Glutamatergic neuron (in vitro differentiated cells): Measurements from ENCODE around the gene PRR12. TPM values are rescaled to one million over a fixed set of nuclear protein-coding genes. Genes with fewer than 3 reads are reported as not detected.
A peak's percentile ranks its signal among the peaks of the same experiment; 100 is the strongest.

Source experiments
- DNase-seq: peaks from one replicate; pipeline ENCODE4 v3.0.0; 2022
- H3K27ac Mint-ChIP-seq: one replicate; pipeline ENCODE4 v1.8.0; 2020; ENCODE audit warnings: mild to moderate bottlenecking, mixed read lengths, inconsistent platforms; ENCODE audit not compliant: unreplicated experiment
- H3K27me3 Mint-ChIP-seq: one replicate; pipeline ENCODE4 v1.8.0; 2020; ENCODE audit warnings: mild to moderate bottlenecking, moderate library complexity, mixed read lengths, inconsistent platforms; ENCODE audit not compliant: unreplicated experiment
- H3K36me3 Mint-ChIP-seq: one replicate; pipeline ENCODE4 v1.8.0; 2020; ENCODE audit warnings: mild to moderate bottlenecking, mixed read lengths, inconsistent platforms; ENCODE audit not compliant: unreplicated experiment
- H3K4me1 Mint-ChIP-seq: one replicate; pipeline ENCODE4 v1.8.0; 2020; ENCODE audit warnings: mild to moderate bottlenecking, low read depth, mixed read lengths, inconsistent platforms; ENCODE audit not compliant: unreplicated experiment
- H3K4me3 Mint-ChIP-seq: one replicate; pipeline ENCODE4 v1.8.0; 2020; ENCODE audit warnings: mild to moderate bottlenecking, mixed read lengths, inconsistent platforms; ENCODE audit not compliant: unreplicated experiment
- H3K9me3 Mint-ChIP-seq: one replicate; pipeline ENCODE4 v1.8.0; 2020; ENCODE audit warnings: mild to moderate bottlenecking, moderate library complexity, mixed read lengths, inconsistent platforms; ENCODE audit not compliant: unreplicated experiment
- total RNA-seq: library from RNA; stranded (reverse); fragmentation: NEBNext Ultra II Directional; extraction: Animal tissue kit (Norgen Biotek cat#: 25700); gene quantifications from one replicate; pipeline ENCODE4 v1.2.1, GENCODE V29; 2021; ENCODE audit not compliant: unreplicated experiment
- TF ChIP-seq, protein P1 (sequence below): fragments of 200-600 bp; sonication (generic); IDR thresholded peaks from one replicate; pipeline ENCODE4 v1.5.0; 2021; ENCODE audit not compliant: partially characterized antibody, unreplicated experiment

The PRR12 gene
- total RNA-seq, 1 donor from 2014 or later, result 39.2 TPM

DNA sequence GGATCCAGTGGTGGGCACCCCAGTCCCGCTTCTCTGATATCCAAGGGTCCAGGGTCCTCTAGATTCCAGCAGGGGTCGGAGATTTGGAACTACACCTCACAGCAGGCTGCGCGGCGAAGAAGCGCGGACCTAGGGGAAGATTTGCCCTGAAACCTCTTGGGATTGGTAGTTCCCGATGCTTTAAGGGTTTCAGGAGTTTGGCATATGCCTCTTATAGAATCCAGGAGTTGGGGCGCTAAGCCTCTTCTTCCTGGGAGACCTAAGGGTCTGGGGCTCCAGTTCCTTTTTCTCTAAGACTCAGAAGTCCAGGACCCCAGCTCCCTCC lies 75.1 kb downstream of the PRR12 start:
- TF ChIP-seq, protein P1, sequence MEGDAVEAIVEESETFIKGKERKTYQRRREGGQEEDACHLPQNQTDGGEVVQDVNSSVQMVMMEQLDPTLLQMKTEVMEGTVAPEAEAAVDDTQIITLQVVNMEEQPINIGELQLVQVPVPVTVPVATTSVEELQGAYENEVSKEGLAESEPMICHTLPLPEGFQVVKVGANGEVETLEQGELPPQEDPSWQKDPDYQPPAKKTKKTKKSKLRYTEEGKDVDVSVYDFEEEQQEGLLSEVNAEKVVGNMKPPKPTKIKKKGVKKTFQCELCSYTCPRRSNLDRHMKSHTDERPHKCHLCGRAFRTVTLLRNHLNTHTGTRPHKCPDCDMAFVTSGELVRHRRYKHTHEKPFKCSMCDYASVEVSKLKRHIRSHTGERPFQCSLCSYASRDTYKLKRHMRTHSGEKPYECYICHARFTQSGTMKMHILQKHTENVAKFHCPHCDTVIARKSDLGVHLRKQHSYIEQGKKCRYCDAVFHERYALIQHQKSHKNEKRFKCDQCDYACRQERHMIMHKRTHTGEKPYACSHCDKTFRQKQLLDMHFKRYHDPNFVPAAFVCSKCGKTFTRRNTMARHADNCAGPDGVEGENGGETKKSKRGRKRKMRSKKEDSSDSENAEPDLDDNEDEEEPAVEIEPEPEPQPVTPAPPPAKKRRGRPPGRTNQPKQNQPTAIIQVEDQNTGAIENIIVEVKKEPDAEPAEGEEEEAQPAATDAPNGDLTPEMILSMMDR, result no peak
- Mint-ChIP-seq H3K4me1 (peaks cover 4% of the 10 kb centered on the region), H3K9me3 (peaks cover 8% of the 10 kb centered on the region), H3K27ac (no peak overlapping the region), H3K4me3 (peak overlapping the region; percentile 100), H3K36me3 (no peaks in the 10 kb centered on the region), H3K27me3 (peaks cover 3% of the 10 kb centered on the region)
- DNase-seq, result no peak

DNA sequence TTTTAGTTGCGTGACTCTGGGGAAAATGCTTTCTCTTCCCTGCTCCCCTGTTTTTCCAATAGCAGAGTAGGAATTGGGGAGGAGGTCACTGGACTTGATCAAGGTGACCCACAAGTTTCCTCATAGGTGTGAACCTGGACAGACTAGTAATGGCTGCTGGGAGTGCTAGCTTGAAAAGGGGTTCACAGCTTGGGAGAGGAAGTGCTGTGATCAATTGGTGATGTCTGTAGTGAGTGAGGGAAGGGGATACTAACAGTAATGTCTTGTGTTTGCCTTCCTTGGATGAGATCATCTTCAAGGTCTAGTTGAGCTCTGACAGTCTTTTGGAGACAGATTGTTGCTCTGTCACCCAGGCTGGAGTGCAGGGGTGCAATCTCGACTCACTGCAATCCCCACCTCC lies 76.5 kb downstream of the PRR12 start:
- Mint-ChIP-seq H3K4me3 (no peak overlapping the region), H3K27ac (no peak overlapping the region), H3K36me3 (no peaks in the 10 kb centered on the region), H3K4me1 (peaks cover 4% of the 10 kb centered on the region), H3K9me3 (peaks cover 8% of the 10 kb centered on the region), H3K27me3 (peaks cover 3% of the 10 kb centered on the region)
- DNase-seq, result no peak
- TF ChIP-seq, protein P1, result no peak

DNA sequence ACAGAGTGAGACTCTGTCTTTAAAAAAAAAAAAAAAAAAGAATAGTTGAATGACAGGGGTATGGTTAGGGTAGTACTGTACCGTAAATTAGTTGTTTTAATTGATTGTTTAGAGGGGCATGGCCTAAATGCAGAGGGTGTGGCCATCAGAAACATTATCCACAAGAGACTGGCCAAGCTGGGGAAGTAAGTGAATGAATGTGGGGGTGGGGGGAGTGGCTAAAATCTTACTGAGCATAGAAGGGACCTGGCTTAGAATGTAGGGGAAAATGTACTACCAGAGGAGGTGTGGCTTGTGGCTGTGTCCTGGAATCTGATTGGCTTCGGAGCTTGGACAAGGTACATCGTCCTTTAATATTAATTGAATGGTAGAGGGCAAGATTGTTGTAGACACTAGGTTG lies 78.5 kb downstream of the PRR12 start:
- Mint-ChIP-seq H3K27me3 (peaks cover 3% of the 10 kb centered on the region), H3K4me3 (no peak overlapping the region), H3K9me3 (peaks cover 10% of the 10 kb centered on the region), H3K36me3 (no peaks in the 10 kb centered on the region), H3K4me1 (no peaks in the 10 kb centered on the region), H3K27ac (peak overlapping the region; percentile 16)
- TF ChIP-seq, protein P1, result no peak
- no peak for DNase-seq

DNA sequence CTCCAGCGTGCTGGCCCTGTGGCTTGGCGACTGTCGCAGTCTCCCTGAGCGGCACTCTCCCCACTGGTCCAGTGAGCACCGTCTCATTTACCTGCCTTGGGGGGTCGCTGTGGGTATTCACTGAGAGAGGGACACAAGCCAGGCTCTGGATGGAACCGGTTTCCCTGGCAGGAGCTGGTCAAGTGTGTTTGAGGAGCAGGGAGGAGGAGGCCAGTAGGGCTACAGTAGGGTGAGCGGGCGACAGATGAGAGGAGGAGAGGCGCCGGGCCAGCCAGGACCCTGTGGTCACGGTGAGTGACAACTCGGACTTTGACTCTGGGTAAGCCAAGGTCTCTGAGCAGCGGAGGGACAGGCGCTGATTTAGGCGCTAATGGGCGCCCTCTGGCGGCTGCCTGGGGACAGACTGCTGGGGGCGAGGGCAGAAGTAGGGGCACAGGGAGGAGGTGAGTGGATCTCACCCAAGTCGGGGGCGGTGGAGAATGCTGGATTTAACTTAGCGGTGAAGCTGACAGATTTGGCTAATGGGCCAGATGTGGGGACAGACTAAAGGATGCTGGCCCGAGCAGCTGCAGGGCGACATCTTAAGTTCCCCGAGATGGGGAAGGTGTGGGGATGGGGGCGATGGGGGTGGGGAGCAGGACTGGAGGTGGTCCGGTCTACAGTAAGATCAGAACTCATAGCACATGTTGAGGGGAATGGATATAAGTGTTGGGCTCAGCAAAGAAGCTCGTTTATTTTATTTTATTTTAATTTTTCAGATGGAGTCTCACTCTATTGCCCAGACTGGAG lies 81.3 kb downstream of the PRR12 start:
- Mint-ChIP-seq H3K27me3 (peaks cover 6% of the 10 kb centered on the region), H3K9me3 (peaks cover 7% of the 10 kb centered on the region), H3K4me3 (peak overlapping the region; percentile 82), H3K36me3 (no peaks in the 10 kb centered on the region), H3K4me1 (no peaks in the 10 kb centered on the region), H3K27ac (peak overlapping the region; percentile 85)
- TF ChIP-seq, protein P1, result peak; percentile 89
- DNase-seq, result peak; percentile 91

Other genes starting within 250 kb of the PRR12 start
- gene TEAD2, start 228.8 kb upstream of the PRR12 start, total RNA-seq, result 140 TPM
- 2.8 TPM for gene DKKL1, start 227.3 kb upstream of the PRR12 start, total RNA-seq
- gene KASH5, start 202.9 kb upstream of the PRR12 start, total RNA-seq, result 0.49 TPM
- 2.5 TPM for gene PTH2, start 167.7 kb upstream of the PRR12 start, total RNA-seq
- gene GFY, start 165.8 kb upstream of the PRR12 start, total RNA-seq, result 0.88 TPM
- gene SLC17A7, start 149.7 kb upstream of the PRR12 start, total RNA-seq, result 188 TPM
- 104 TPM for gene PIH1D1, start 139.4 kb upstream of the PRR12 start, total RNA-seq
- 28.6 TPM for gene ALDH16A1, start 138.0 kb upstream of the PRR12 start, total RNA-seq
- gene FLT3LG, start 117.0 kb upstream of the PRR12 start, total RNA-seq, result 13.1 TPM
- gene RPL13A, start 103.6 kb upstream of the PRR12 start, total RNA-seq, result 1,648 TPM
- gene RPS11, start 94.7 kb upstream of the PRR12 start, total RNA-seq, result 1,862 TPM
- gene FCGRT, start 78.5 kb upstream of the PRR12 start, total RNA-seq, result 8.9 TPM
- gene RCN3, start 63.2 kb upstream of the PRR12 start, total RNA-seq, result 2.5 TPM
- 94.4 TPM for gene NOSIP, start 10.6 kb upstream of the PRR12 start, total RNA-seq
- gene PRRG2, start 9.9 kb upstream of the PRR12 start, total RNA-seq, result 0.29 TPM
- 4.7 TPM for gene RRAS, start 49.0 kb downstream of the PRR12 start, total RNA-seq
- 84.4 TPM for gene SCAF1, start 51.0 kb downstream of the PRR12 start, total RNA-seq
- 40.1 TPM for gene IRF3, start 74.7 kb downstream of the PRR12 start, total RNA-seq
- 7.5 TPM for gene BCL2L12, start 74.8 kb downstream of the PRR12 start, total RNA-seq
- gene PRMT1, start 86.1 kb downstream of the PRR12 start, total RNA-seq, result 177 TPM
- gene ADM5, start 98.4 kb downstream of the PRR12 start, total RNA-seq, result 3.2 TPM
- 133 TPM for gene CPT1C, start 99.9 kb downstream of the PRR12 start, total RNA-seq
- gene TSKS, start 172.1 kb downstream of the PRR12 start, total RNA-seq, result not detected
- gene AP2A1, start 175.8 kb downstream of the PRR12 start, total RNA-seq, result 175 TPM
- gene FUZ, start 222.1 kb downstream of the PRR12 start, total RNA-seq, result 13.6 TPM
- gene MED25, start 227.1 kb downstream of the PRR12 start, total RNA-seq, result 51.0 TPM